ENCODE results near the gene PCDHB16. TPM values are rescaled to one million over a fixed set of nuclear protein-coding genes. Genes with fewer than 3 reads are reported as not detected.
"Not testable (repeated sequence)": the region's sequence is repeated elsewhere in the genome, so short reads cannot be mapped to it uniquely, and the experiment has no call there.

PCDHB16 gene
- total RNA-seq, 1 experiment from 2014 or later = not detected

- CTCF ChIA-PET = no interaction called here
- intact Hi-C loops (cut with micrococcal nuclease; ENCODE audit: unreplicated experiment) = loop anchor here (5.0 kb wide), 1 partner anchor 370 kb away; no protein-coding TSS in a partner anchor
- no peaks in the 10 kb centered on the region for H3K36me3 Mint-ChIP-seq (ENCODE audit: insufficient read depth, unreplicated experiment)
- no peaks in the 10 kb centered on the region for H3K27me3 Mint-ChIP-seq (ENCODE audit: insufficient read depth, unreplicated experiment)
- Histone ChIP-seq H3K27me3 (replicated peaks; ENCODE audit: control insufficient read depth, insufficient read depth, low read length) (no peaks in the 10 kb centered on the region), H3K4me1 (no peaks in the 10 kb centered on the region), H3K9me3 (peaks cover 14% of the 10 kb centered on the region), H3K4me3 (ENCODE audit: low read depth, low read length) (no peak within 1 kb of the TSS), H3K36me3 (ENCODE audit: control insufficient read depth, insufficient read depth, low read length) (no peaks in the 10 kb centered on the region)
- no peak within 1 kb of the TSS for H3K27ac Mint-ChIP-seq (ENCODE audit: unreplicated experiment)
- H3K9me3 Mint-ChIP-seq (ENCODE audit: unreplicated experiment) = peaks cover 39% of the 10 kb centered on the region
- peak in 1 of 2 experiments; percentile 21 for DNase-seq
- no TSS peak for BruUV-seq (replicated peaks)
- H3K4me1 Mint-ChIP-seq (ENCODE audit: low read depth, unreplicated experiment) = no peaks in the 10 kb centered on the region
- H3K4me3 Mint-ChIP-seq (ENCODE audit: unreplicated experiment) = peak within 1 kb of the TSS; percentile 40
- POLR2A ChIA-PET = no interaction called here
- TF ChIP-seq CTCF (IDR thresholded peaks at IDR 0.05; ENCODE audit: insufficient read depth in 1 of 2, low read depth in 1 of 2, low read length in 1 of 2, severe bottlenecking in 1 of 2, unreplicated experiment in 1 of 2) = peak in 1 of 2 experiments; percentile 24
These were observed 10.0 kb downstream of the PCDHB16 start, which contains the start of gene PCDHB10 for GRCh38 chr5:141192110-141192725. TSS of gene PCDHB10 (plus strand) at chr5:141192353. CDS start at chr5:141192553, 200 bp downstream.

- BruUV-seq (replicated peaks); H3K36me3 ChIP-seq (ENCODE audit: control insufficient read depth, insufficient read depth, low read length); H3K36me3 Mint-ChIP-seq (ENCODE audit: insufficient read depth, unreplicated experiment); POLR2A ChIA-PET; H3K27me3 Mint-ChIP-seq (ENCODE audit: insufficient read depth, unreplicated experiment); CTCF ChIA-PET; H3K4me3 ChIP-seq (ENCODE audit: low read depth, low read length); H3K4me3 Mint-ChIP-seq (ENCODE audit: unreplicated experiment); DNase-seq; H3K27me3 ChIP-seq (replicated peaks; ENCODE audit: control insufficient read depth, insufficient read depth, low read length); H3K4me1 ChIP-seq; H3K4me1 Mint-ChIP-seq (ENCODE audit: low read depth, unreplicated experiment); H3K27ac Mint-ChIP-seq (ENCODE audit: unreplicated experiment): not testable (repeated sequence)
- intact Hi-C loops (cut with micrococcal nuclease; ENCODE audit: unreplicated experiment) = loop anchor here (5.0 kb wide), 1 partner anchor 368 kb away; no protein-coding TSS in a partner anchor
- peaks cover 22% of the 10 kb centered on the region for H3K9me3 ChIP-seq
- H3K9me3 Mint-ChIP-seq (ENCODE audit: unreplicated experiment) = peaks cover 47% of the 10 kb centered on the region
These were observed 12.1 kb downstream of the PCDHB16 start for GRCh38 chr5:141194332-141194731.

GRCh38 chr5:141196363-141196762 is 14.2 kb downstream of the PCDHB16 start:
- H3K27me3 ChIP-seq (replicated peaks; ENCODE audit: control insufficient read depth, insufficient read depth, low read length) = no peaks in the 10 kb centered on the region
- no peaks in the 10 kb centered on the region for H3K4me1 Mint-ChIP-seq (ENCODE audit: low read depth, unreplicated experiment)
- no peaks in the 10 kb centered on the region for H3K4me1 ChIP-seq
- H3K27ac Mint-ChIP-seq (ENCODE audit: unreplicated experiment) = no peak overlapping the region
- no peaks in the 10 kb centered on the region for H3K36me3 ChIP-seq (ENCODE audit: control insufficient read depth, insufficient read depth, low read length)
- no peak for DNase-seq
- POLR2A ChIA-PET = no interaction called here
- H3K9me3 Mint-ChIP-seq (ENCODE audit: unreplicated experiment) = peaks cover 47% of the 10 kb centered on the region
- no peaks in the 10 kb centered on the region for H3K27me3 Mint-ChIP-seq (ENCODE audit: insufficient read depth, unreplicated experiment)
- CTCF ChIA-PET = no interaction called here
- peaks cover 22% of the 10 kb centered on the region for H3K9me3 ChIP-seq
- TF ChIP-seq CTCF (IDR thresholded peaks at IDR 0.05; ENCODE audit: insufficient read depth in 1 of 2, low read depth in 1 of 2, low read length in 1 of 2, severe bottlenecking in 1 of 2, unreplicated experiment in 1 of 2) = no peak
- intact Hi-C loops (cut with micrococcal nuclease; ENCODE audit: unreplicated experiment) = no loop called here
- no peaks in the 10 kb centered on the region for H3K36me3 Mint-ChIP-seq (ENCODE audit: insufficient read depth, unreplicated experiment)
- no TSS peak for BruUV-seq (replicated peaks)
- no peak overlapping the region for H3K4me3 Mint-ChIP-seq (ENCODE audit: unreplicated experiment)
- no peak overlapping the region for H3K4me3 ChIP-seq (ENCODE audit: low read depth, low read length)
